GM10266 (cell line): ENCODE data around the gene SARS1.
"Not testable (repeated sequence)": the region's sequence is repeated elsewhere in the genome, so short reads cannot be mapped to it uniquely, and the experiment has no call there.

Source experiments
- DNase-seq: peaks from one replicate; pipeline ENCODE4 v3.0.0; 2012; ENCODE audit errors: extremely low spot score
- CTCF ChIP-seq: IDR thresholded peaks from 2 replicates; pipeline ENCODE4 v1.5.1; 2012; ENCODE audit warnings: mild to moderate bottlenecking, low read depth; ENCODE audit not compliant: control insufficient read depth, insufficient read depth; ENCODE audit errors: missing control alignments

Gene SARS1

GRCh38 chr1:109281680-109282496, 68.2 kb downstream of the SARS1 start:
- no peak for TF ChIP-seq CTCF
- no peak for DNase-seq

DNA sequence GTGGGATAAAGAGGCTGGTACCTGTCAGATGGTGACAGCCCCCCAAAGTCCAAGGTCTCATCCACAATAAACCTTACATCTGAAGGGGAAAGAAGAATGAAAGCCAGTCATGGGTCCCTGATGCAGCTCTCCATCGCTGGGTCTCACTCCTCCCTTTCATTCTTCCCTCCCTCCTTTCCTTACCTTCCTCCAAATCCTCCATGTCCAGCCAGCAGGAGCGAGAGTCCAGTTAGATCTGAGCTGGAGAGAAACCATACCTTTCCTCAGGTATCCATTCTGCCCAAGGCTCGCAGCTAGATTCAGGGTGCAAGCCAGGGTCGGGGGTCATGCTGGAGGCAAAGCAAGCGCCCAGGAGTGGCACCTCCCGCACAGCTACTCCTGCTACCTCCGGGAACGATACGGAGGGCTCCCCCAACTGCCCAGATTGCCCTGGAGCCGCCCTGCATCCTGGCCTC, 68.8 kb downstream of the SARS1 start:
- no peak for TF ChIP-seq CTCF
- DNase-seq = no peak

DNA sequence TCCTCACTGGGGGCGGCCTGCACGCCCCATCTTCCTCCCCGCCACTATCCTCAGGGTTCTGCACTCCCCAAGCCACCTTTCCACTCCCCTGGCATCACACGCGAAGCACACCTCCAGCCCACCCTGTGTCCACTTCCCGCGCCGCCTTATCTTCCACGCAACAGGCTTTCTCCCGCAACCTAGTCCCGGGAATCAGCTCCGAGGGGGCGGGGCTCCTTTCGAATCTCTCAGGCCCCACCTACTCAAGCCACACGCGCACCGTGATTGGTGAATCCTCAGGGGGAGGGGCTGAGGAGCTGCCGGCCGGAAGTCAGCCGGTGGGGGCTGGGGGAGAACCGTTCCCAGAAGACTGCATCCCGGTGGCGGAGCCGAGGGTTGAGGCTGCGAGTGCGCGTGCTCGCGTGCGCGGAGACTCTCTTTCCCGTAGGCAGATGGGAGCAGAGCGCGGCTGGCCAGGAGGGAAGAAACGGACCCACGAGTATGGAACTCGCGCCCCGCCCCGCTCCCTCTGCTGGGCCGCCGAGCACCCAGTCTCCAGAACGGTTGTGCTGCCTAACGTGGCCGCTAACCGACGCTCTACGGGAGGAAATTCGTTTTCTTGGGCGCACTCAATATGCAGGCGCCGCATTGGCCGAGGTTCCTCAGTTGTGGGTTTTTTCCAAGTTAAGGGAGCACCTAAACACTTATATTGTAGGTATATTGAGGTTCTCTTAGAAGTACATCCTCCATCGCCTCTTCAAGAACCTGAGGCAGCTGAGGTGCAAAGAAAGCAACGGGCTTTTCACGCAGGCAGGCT, 69.4 kb downstream of the SARS1 start, which contains the start of gene PSRC1:
Gene PSRC1 (minus strand): TSS at position 194 of the 796 bp plus-strand sequence.
- TF ChIP-seq CTCF = peak; percentile 56
- peak; percentile 95 for DNase-seq

- peak; percentile 38 for DNase-seq
- no peak for TF ChIP-seq CTCF
Measured at GRCh38 chr1:109283748-109284600, 70.3 kb downstream of the SARS1 start.

DNA sequence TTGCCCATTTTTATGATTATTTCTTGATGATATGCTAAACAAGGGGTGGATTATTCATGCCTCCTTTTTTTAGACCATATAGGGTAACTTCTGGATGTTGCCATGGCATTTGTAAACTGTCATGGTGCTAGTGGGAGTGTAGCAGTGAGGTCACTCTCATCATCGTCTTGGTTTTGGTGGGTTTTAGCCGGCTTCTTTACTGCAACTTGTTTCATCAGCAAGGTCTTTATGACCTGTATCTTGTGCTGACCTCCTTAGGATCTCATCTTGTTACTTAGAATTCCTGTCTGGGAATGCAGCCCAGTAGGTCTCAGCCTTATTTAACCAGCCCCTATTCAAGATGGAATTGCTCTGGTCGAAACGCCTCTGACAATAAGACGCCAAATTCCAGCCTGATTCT, 73.0 kb downstream of the SARS1 start:
- DNase-seq = not testable (repeated sequence)
